Kasumi-1 (cell line): ENCODE results near the gene DUSP22.

Experiments
- DNase-seq, 2 experiments: peaks; one replicate each; lab custom pipeline; 2025; lab: John Stamatoyannopoulos, UW

DUSP22 gene

GRCh38 chr6:296151-297122, 4.2 kb downstream of the DUSP22 start:
- no peak for DNase-seq

GRCh38 chr6:297571-298232, 5.4 kb downstream of the DUSP22 start:
- DNase-seq, result no peak

GRCh38 chr6:298233-299103, 6.2 kb downstream of the DUSP22 start:
- no peak for DNase-seq

- no peak for DNase-seq
Measured at GRCh38 chr6:299104-299980, 7.1 kb downstream of the DUSP22 start.

GRCh38 chr6:300026-300425, 7.7 kb downstream of the DUSP22 start:
- DNase-seq, result no peak

- DNase-seq, result no peak
Measured at GRCh38 chr6:300494-301198, 8.4 kb downstream of the DUSP22 start.

GRCh38 chr6:301526-301925, 9.2 kb downstream of the DUSP22 start:
- no peak for DNase-seq

GRCh38 chr6:301929-302705, 9.8 kb downstream of the DUSP22 start:
- no peak for DNase-seq

- DNase-seq, result no peak
Measured at GRCh38 chr6:302760-303159, 10.5 kb downstream of the DUSP22 start.

- DNase-seq, result no peak
Measured at GRCh38 chr6:303263-303662, 11.0 kb downstream of the DUSP22 start.

GRCh38 chr6:303948-304558, 11.8 kb downstream of the DUSP22 start:
- DNase-seq, result no peak

GRCh38 chr6:304833-305370, 12.6 kb downstream of the DUSP22 start:
- DNase-seq, result no peak

GRCh38 chr6:305371-306206, 13.3 kb downstream of the DUSP22 start:
- DNase-seq, result no peak

- no peak for DNase-seq
Measured at GRCh38 chr6:306641-307061, 14.4 kb downstream of the DUSP22 start.

GRCh38 chr6:307065-307814, 15.0 kb downstream of the DUSP22 start:
- DNase-seq, result no peak

- DNase-seq, result no peak
Measured at GRCh38 chr6:307874-308273, 15.6 kb downstream of the DUSP22 start.

GRCh38 chr6:308307-308706, 16.0 kb downstream of the DUSP22 start:
- no peak for DNase-seq
